Measurements from ENCODE around the gene RBM39. TPM values are rescaled to one million over a fixed set of nuclear protein-coding genes. Genes with fewer than 3 reads are reported as not detected.

RBM39 gene
- total and polyA plus RNA-seq, 2 of the 13 experiments (the other 11 are each of a cell fraction or from before 2014, with no cell fraction given) = 788 to 920 TPM

GRCh38 chr20:35665949-35666288 lies 76.1 kb downstream of the RBM39 start (continued):
- TF ChIP-seq ZHX1 (CRISPR knock-in tag; IDR thresholded peaks at IDR 0.05; ENCODE audit: low read depth) (no peak), ZFP36L1 (CRISPR knock-in tag; IDR thresholded peaks at IDR 0.05) (no peak), NFKB2 (CRISPR knock-in tag; IDR thresholded peaks at IDR 0.05; ENCODE audit: borderline replicate concordance) (no peak), CHD4 (IDR thresholded peaks at IDR 0.05; ENCODE audit: borderline replicate concordance, low read length) (no peak), TGIF2 (CRISPR knock-in tag; IDR thresholded peaks at IDR 0.05) (no peak), SAP130 (CRISPR knock-in tag; IDR thresholded peaks at IDR 0.05; ENCODE audit: low read depth) (no peak), ZFP62 (CRISPR knock-in tag; IDR thresholded peaks at IDR 0.05) (no peak), ZNF24 (IDR thresholded peaks at IDR 0.05) (no peak), PRDM4 (CRISPR knock-in tag; IDR thresholded peaks at IDR 0.05; ENCODE audit: borderline replicate concordance) (0 out of 2 replicates have a peak, but pooled peaks have one; percentile 52), ZBTB38 (CRISPR knock-in tag; IDR thresholded peaks at IDR 0.05) (peak; percentile 65)
